ENCODE measurements around the gene CALML5.
"Not testable (repeated sequence)": the region's sequence is repeated elsewhere in the genome, so short reads cannot be mapped to it uniquely, and the experiment has no call there.

Gene CALML5

DNA sequence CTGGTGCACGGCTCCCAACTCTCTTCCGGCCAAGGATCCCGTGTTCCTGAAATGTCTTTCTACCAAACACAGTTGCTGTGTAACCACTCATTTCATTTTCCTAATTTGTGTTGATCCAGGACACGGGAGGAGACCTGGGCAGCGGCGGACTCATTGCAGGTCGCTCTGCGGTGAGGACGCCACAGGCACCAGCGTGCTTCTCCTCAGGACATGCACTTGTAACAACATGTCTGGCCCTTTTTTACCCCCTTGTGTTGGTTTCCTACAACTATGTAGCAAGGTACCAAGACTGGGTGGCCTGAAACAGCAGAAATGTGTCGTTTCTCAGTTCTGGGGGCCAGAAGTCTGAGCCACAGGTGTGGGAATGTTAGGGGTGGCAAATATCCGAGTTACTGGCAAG is 18.2 kb downstream of the CALML5 start:
- DNase-seq (ENCODE audit: low spot score) = no peak

DNA sequence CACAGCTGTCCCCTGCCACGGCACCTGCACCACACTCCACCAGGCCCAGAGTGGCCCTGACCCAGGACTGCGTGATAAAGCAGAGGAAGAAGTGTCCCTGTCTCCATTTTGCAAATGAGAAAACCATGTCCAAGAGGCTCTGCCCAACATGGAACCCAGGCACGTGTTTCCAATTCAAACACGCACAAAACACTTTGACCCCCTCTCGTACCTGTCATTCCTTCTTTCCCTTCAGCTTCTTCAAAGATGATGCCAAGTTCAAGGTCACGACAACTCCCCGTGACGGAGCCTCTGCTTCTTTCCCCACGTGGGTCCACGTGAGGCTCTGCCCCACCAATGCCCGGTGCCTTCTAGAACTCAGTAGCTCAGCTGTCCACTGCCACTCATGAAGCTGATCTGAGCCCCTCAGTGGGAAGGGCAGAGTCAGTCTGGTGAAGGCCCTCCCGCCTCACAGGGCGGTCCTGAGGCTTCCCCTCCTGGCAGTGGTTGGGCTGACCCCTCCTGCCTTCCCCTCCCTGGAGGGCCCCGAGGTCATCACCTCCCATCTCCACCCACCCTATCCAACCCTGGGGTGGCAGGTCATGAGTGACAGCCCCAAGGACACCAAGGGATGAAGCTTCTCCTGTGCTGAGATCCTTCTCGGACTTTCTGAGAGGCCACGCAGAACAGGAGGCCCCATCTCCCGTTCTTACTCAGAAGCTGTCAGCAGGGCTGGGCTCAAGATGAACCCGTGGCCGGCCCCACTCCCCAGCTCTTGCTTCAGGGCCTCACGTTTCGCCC is 19.0 kb downstream of the CALML5 start:
- DNase-seq (ENCODE audit: low spot score) = no peak

GRCh38 chr10:5479481-5480161 is 19.7 kb downstream of the CALML5 start:
- no peak for DNase-seq (ENCODE audit: low spot score)

GRCh38 chr10:5478694-5479305 is 20.6 kb downstream of the CALML5 start:
- no peak for DNase-seq (ENCODE audit: low spot score)

- no peak for DNase-seq (ENCODE audit: low spot score)
These were observed 21.2 kb downstream of the CALML5 start for GRCh38 chr10:5477948-5478693.

GRCh38 chr10:5476918-5477525 is 22.3 kb downstream of the CALML5 start:
- no peak for DNase-seq (ENCODE audit: low spot score)

GRCh38 chr10:5475974-5476807 is 23.2 kb downstream of the CALML5 start:
- not testable (repeated sequence) for DNase-seq (ENCODE audit: low spot score)

GRCh38 chr10:5475088-5475487 is 24.3 kb downstream of the CALML5 start:
- not testable (repeated sequence) for DNase-seq (ENCODE audit: low spot score)

GRCh38 chr10:5474642-5475041 is 24.7 kb downstream of the CALML5 start:
- not testable (repeated sequence) for DNase-seq (ENCODE audit: low spot score)

- no peak for DNase-seq (ENCODE audit: low spot score)
These were observed 29.2 kb downstream of the CALML5 start for GRCh38 chr10:5470062-5470751.

- no peak for DNase-seq (ENCODE audit: low spot score)
These were observed 29.9 kb downstream of the CALML5 start for GRCh38 chr10:5469353-5470061.

DNA sequence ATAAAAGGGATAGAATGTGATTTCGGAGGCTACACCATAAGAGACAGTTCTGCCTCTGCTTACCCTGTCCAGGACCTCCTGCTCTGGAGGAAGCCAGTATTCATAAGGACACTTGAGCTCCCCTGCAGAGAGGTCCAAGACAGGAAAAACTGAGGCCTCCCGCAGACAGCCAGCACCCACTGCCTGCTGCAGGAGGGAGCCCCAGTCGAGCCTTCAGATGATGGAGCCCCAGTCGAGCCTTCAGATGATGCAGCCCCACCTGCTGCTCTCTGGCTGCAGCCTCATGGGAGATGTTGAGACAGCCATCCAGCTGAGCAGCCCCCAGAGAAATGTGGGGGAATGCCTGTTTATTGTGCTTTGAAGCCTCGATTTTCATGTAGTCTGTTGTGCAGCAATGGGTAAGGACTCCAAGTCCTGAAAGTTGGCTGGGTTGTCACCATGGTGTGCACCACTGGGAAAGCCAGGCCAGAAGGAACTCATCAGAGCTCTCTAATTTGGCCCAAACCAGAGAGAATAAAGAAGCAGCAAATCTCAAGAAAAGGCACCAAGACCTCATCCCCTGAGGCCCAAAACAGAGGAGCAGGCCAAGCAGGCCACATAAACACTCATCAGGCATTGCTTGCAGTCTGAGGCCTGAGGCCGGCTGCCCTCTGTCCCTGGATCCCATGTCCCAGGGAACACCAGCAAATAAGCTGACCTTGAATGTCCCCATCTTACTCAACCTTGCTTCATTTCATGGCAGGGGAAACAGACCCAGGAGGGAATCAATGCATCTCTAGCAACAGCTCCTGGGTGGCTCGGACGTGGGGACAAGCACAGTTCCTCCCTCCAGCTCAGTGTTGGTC is 30.9 kb downstream of the CALML5 start:
- no peak for DNase-seq (ENCODE audit: low spot score)

GRCh38 chr10:5467634-5468255 is 31.6 kb downstream of the CALML5 start:
- no peak for DNase-seq (ENCODE audit: low spot score)

GRCh38 chr10:5467207-5467535 is 32.2 kb downstream of the CALML5 start:
- no peak for DNase-seq (ENCODE audit: low spot score)

DNA sequence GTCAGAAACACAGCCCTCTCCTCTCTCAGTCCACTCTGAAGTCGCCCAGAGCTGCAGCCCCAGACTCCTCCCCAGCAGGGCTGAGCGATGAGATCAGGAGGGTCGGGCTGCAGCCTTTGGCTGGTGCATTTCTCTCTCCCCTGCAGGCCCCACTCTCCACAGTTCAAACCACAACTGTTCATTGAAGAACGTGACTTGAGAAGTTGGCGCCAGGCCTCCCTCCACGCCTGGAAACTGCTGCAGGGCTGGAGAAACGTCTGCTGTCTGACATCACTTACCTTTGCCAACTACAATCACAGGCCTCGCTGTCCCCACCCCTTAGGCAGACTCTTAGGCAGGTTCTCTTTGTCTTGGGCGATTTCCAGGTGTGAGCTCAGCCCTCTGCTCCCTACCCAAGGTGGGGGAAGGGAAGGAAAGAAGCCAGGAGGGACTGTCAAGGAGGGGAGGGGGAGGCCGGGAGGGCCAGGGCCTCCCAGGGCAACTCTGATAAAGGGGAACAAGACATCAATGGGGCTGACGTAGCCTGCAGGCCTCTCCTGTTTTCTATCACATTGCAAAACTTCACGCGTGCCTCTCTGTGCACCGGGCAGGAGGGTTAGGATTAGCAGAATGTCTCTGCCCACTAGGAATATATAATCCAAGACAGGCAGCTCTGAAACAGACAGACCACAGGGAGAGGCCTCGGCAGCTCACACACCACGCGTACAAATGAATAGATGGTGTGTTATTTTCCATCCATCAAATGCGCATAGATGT is 32.7 kb downstream of the CALML5 start:
- DNase-seq (ENCODE audit: low spot score) = no peak

DNA sequence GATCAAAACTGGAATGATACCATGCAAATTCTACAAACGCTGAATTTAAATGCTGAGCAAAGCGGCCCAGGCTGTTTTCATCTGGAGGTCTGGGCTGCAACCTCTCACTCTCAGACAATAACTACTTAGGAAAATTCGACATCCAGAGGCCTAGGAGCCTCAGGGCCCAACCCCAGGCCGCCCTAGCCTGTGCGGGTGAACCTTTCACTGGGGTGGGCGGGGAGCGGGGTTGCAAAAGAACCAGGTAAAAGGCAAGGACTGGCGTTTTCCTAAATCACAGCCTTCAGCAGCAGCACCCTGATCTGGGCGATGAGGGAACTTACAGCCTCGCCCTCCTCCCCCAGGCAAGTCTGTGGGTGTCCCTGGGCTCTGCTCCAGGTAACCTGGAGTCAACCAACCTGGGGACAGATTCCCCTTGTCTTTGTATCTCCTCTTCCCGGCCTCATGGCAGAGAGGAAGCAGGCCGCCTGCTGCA is 33.4 kb downstream of the CALML5 start:
- DNase-seq (ENCODE audit: low spot score) = no peak

DNA sequence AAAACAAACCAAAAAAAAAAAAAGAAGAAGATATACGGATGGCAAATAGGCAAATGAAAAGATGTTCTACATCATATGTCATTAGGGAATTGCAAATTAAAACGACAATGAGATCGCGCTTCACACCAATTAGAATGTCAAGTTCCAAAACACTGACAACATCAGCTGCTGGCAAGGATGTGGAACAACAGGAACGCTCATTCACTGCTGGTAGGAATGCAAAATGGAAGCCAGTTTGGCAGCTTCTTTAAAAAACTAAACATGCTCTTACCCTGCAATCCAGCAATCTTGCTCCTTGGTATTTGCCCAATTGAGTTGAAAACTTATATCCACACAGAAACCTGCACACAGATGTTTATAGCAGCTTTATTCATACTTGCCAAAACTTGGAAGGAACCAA is 34.8 kb downstream of the CALML5 start:
- DNase-seq (ENCODE audit: low spot score) = no peak

DNA sequence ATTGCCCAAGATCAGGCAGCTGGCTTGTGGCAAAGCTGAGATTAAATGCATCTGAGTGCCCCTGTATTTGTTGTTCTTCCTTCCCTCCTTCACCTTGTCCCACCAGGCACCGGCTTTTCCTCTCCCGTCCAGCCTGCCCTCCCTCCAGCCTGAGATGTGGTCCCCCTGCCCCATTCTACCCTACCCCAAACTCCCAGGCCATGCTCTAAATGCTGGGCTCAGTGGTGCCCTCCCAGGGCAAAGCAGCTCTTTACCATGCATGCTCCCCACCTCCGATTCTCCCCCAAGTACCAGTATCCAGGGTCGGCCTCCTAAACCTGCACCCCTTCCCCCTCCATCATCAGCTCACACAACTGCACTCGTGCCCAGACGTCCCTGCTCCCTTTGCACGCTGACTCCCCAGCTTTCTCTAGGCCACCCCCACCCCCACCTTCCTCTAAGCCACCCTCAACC is 36.5 kb downstream of the CALML5 start:
- DNase-seq (ENCODE audit: low spot score) = no peak
